ENCODE measurements around the gene TBC1D20.
"Not testable (repeated sequence)": the region's sequence is repeated elsewhere in the genome, so short reads cannot be mapped to it uniquely, and the experiment has no call there.

TBC1D20 gene, protein sequence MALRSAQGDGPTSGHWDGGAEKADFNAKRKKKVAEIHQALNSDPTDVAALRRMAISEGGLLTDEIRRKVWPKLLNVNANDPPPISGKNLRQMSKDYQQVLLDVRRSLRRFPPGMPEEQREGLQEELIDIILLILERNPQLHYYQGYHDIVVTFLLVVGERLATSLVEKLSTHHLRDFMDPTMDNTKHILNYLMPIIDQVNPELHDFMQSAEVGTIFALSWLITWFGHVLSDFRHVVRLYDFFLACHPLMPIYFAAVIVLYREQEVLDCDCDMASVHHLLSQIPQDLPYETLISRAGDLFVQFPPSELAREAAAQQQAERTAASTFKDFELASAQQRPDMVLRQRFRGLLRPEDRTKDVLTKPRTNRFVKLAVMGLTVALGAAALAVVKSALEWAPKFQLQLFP

DNA sequence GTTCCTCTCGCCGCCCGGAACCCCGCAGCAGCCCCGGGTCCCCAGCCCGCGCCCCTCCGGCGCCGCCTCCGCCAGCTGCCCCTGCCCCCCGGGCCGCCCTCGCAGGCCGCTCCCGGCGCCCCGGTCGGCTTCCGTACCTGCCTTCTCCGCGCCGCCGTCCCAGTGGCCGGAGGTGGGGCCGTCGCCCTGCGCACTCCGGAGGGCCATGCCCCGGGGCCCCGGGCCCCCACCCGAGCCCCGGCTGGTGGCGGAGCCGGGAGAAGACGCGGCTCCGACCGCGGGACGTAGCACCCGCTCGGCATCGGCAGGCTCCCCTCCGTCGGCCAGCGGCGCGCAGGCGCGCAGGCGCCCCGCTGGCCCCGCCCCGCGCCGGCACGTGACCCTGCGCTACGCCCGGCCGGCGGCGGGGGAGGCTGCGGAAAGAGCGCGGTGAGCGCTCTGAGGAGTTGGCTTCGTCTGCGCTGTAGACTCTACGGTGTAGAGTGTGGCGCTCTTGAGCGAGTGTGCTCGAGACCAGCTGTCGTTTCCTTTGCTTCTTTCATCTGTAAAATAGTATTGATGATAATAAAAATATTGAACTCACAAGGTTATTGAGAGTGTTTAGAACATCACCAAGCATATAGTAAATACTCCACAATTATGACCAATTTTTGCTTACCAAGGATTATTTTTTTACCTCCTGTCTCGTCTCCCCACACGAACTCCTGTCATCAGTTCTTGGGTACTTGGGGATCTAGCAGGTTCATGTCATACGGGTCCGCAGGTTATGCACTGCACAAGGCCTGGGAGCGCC lies at the start of gene TBC1D20:
TSS of gene TBC1D20 (minus strand) at position 335 of the 793 bp plus-strand sequence. CDS start at position 207, 128 bp downstream.
- DNase-seq (ENCODE audit: low read depth in 2 of 2), result peak; percentile 64 to 76

DNA sequence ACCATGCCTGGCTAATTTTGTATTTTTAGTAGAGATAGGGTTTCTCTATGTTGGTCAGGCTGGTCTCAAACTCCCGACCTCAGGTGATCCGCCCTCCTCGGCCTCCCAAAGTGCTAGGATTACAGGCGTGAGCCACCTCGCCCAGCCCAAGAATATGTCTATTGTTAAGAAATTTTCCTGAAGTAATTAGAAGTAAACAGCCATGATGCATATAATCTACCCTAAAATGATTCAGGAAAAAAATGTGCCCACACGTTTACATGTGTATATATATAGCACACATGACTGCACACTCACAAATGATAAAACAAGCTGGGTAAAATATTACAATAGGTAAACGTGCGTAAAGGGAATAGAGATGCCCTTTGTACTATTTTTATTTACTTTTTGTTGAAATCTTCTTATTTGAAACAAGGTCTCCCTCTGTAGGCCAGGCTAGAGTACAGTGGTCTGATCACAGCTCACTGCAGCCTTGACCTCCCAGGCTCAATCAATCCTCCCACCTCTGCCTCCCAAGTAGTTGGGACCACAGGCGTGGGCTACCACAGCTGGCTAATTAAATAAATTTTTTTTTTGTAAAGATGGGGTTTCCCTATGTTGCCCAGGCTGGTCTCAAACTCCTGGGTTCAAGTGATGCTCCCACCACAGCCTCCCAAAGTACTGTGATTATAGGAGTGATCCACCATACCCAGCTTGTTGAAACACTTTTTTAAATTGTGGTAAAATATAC lies 48.2 kb upstream of the TBC1D20 start:
- DNase-seq (ENCODE audit: low read depth in 2 of 2), result not testable (repeated sequence)

DNA sequence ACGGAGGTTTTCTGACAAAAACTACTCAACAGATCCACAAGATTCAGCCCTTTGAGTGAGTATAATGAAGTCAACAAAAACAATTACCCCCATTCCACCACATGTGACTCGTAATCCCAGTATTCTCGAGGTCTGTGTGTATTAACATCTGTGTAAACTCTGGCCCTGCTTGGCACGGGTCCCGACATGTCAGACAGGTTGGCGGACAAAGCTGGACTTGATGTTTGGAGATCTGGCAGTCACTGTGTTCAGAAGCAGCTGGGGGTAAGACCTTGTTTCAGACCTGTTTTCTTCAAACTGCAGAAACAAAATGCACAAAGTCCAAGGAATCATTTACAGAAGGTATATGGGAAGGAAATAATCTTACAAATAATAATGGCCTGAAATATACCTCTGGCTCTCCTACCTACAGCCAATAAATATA lies 46.0 kb upstream of the TBC1D20 start:
- not testable (repeated sequence) for DNase-seq (ENCODE audit: low read depth in 2 of 2)

DNA sequence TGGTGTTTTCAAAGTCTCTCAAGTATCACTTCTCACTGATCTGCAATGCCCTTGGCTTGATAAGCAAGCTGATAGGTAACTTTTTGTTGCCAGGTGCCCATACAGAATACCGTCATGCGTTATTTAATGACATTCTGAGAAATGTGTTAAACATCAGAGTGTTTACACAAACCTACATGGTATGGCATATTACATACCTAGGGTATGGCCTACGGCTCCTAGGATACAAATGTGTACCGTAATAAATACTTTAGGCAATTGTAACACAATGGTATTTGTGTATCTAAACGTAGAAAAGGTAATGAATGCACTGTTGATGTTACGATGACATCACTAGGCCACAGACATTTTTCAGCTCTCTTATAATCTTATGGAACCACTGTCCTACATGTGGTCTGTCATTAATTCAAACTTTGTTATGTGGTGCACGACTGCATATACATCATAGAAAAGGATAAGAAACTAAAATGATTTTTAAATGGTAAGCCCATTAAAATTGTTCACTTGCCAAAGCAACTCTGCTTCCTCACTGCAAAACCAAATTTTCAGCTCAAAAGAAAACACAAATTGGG lies 45.5 kb upstream of the TBC1D20 start:
- no peak for DNase-seq (ENCODE audit: low read depth in 2 of 2)

DNA sequence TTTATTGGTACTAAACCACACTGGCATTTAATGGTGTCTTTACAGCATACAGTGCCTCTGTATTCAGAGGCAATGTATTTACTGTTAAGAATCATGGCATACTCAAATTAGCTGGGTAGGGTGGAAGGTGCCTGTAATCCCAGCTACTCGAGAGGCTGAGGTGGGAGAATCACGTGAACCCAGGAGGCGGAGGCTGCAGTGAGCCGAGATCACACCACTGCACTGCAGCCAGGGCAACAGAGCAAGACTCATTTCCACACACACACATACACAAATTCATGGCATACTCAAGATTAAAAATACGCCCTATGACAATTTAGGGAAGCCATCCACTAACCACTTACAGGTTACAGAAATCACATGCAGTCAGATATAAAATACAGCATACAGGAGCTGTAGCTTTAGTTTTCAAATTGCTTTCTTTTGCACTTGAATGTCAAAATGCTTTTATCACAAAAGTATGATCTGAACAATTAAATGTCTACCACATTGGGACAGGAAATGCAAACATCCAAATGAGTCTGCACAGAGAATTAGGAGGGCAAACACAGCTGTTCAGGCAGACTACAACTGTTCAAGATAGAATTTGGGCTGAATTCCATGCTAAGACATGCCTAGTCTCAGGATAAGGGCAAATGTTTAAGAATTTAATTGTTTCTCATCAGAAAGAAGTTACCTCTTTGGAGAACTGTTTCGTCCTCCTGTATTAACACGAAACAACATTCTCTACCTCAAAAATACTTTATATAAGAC lies 44.8 kb upstream of the TBC1D20 start:
- no peak for DNase-seq (ENCODE audit: low read depth in 2 of 2)

DNA sequence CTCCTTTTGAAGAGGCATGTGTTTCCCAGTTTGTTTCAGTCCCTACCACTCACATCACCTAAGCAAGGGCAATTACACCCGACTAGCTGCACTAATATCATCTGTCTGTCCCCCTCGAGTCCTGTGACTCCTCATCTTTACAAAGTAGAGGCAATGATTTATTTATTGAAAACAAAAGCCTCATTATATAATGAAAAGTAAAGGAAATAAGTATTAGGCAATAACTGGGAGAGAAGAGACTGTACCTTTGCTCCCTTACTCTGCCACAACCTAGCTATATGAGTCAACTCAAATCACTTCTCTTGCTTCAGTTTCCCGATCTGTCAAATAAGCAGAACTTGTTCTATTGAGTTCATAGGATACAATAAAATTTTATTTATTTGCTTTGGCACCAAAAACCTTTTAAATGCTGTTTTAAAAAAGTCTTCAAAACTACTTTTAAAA lies 42.3 kb upstream of the TBC1D20 start:
- DNase-seq (ENCODE audit: low read depth in 2 of 2), result no peak

DNA sequence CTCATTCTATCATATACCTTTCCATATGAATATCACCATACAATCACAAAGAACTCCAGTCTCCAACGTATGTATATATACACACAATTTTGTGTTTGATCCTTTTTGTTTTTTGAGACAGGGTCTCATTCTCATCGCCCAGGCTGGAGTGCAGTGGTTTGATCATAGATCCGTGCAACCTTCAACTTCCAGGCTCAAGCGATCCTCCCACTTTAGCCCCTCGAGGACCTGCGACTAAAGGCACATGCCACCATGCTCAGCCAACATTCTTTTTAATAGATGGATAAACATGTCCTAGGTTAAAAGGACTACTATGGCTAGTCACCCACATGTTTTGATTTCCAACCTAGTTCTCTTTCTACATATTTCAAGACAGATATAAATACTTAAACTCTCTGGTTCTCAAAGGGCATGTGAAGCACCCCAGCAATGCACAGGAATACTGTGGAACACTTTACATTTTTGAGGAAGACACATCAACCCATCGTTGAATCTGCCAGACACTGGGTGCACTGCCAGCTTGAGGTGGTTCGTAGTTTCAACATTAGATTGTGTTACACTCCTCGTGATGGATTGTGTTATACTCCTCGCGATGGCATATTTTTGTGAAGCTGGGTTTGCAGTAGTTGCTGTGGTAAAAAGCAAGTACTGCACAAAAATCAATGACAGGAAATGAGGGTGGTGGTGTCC lies 40.9 kb upstream of the TBC1D20 start:
- no peak for DNase-seq (ENCODE audit: low read depth in 2 of 2)

DNA sequence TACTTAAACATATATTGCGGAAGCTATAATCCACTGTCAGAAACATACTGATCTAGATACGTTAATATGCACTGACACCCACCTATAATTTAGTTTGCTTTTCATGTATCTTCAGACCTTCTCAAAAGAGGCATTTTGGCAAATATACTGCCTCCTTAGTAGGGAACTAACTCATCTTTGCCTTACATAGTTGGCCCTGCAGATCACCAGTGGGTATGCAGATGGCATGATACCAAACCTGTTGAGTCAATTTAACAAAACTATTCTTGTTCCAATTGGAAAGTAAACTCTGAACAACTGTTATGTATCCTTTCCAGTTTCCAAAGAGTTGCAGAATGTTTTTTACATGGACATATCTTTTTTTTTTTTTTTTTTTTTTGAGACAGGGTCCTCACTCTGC lies 35.6 kb upstream of the TBC1D20 start:
- DNase-seq (ENCODE audit: low read depth in 2 of 2), result no peak

DNA sequence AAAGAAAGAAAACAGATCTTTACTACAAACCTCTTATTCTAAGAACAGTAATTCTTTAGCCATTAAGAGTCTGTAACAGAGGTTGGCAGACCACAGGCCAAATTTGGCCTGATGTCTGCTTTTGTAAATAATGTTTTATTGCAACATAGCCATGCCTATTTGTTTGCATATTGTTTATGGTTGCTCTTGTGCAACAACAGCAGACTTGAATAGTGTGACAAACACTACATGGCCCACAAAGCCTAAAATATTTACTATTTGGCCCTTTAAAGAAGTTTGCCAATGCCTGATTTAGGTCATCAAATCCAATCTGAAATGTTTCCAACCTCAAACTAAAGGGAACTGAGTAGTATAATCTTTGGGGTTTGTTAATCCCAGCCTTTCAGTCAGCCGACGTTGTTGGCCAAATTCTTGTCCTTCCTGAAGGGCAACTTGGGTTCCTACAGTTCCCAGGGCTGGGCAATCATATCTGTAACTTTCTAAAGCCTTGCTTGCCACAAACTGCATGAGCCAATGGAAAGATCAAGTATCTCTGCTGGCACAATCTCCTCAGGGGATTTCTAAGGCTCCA lies 33.9 kb upstream of the TBC1D20 start:
- no peak for DNase-seq (ENCODE audit: low read depth in 2 of 2)

DNA sequence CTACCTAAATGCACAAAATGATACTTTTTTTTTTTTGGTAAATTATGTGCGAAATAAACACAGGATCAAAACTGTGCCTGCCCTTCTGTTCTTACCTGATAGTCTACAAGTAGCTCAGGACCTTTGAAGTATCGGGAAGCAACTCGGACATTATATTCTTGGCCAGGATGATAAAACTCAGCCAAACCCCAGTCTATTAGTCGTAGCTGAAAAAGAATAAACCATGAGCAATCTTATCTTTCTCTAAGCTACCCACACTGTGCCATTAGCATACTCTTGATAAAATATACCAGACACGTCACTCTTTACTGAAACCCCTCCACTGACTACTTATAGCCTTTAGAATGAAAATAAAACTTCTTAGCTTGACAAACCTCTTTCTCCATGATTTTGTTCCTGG lies 29.8 kb upstream of the TBC1D20 start:
- no peak for DNase-seq (ENCODE audit: low read depth in 2 of 2)

DNA sequence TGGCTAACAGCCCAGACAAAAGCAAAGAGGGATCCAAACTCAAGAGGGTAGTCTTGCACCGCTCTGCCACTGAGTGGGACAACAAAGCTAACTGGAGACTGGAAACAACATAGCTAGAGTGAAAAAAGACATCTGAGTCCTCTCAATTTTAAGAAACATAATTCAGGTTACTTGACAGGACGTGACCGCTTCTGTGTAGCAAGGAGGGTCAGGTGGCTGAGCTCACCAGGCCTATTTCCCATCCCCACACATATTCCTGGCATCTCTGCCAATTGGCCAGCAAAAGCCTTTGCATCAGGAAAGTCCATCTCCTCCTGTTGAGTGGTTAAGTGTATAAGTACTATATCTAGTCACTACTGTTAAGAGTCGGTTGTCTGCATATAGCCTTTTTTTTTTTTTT lies 25.3 kb upstream of the TBC1D20 start:
- DNase-seq (ENCODE audit: low read depth in 2 of 2), result no peak

DNA sequence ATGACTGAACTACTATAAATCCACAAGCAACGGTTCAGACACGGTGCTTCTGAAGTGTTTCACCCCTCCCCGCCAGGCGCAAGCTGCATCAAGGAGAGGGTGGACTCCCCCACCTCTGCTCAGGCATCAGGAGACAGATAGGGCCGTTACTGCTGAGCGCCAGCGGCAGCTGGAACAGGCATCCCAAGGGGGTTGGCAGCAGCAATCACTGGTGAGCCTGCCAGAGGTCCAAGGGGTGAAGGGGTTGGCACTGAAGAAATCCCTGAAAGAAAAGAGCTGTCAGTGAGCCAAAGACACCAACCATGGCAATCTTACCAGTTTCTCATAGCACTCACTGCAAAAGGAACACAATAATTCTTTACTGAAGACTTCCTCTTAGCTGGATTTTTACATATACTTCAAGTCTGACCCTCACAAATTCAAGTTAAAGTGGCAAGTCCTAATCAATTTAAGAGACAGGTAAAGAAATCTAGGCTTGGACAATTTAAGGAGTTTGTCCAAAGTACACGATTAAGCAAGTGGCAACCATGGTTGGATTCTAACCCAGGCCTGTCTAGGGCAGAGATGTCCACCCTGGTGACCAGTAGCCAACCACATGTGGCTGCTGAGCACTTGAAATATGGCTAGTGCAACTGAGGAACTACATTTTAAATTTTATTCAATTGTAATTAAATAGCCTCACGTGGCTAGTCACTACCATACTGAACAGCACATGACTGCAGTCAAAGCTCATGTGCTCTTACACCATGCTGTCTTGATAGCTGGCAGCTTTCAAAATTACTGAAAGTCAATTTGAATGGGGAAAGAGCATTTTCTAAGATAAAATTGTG lies 21.7 kb upstream of the TBC1D20 start:
- DNase-seq (ENCODE audit: low read depth in 2 of 2), result no peak

DNA sequence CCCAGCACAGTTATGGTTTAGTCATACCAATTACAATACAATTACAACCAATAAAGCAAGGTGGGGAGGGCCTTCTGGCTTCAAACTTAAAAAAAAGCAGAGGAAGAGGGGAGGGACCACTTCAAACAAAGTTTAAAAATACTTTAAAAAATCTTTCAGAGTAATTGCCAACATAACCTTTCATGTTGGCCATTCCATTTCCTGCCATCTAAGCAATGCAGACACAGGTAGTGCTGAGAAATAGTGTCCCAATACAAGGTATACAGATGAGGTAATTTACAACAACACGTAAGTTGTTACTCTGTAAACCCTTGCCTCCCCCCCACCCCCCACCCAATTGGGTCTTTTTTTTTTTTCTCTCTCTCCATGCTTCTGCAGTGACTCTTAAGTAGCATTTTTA lies 18.8 kb upstream of the TBC1D20 start:
- no peak for DNase-seq (ENCODE audit: low read depth in 2 of 2)

DNA sequence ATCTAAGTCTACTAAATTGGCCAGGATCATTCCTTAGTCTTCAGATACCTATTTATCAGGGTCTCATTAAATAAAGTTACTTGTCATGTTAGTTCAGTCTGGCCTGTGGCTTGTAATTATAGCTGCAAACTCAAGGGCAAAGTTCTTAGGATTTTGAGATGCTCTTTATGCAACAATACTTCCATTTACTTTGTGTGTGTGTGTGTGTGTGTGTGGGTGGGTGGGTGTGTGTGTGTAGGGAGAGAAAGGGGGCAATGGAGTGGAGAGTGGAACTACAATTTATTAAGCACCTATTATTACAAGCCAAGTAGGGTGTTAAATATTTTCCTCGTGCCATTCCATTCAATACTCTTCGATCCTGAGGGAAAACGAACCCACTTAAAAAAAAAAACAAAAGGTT lies 17.7 kb upstream of the TBC1D20 start:
- no peak for DNase-seq (ENCODE audit: low read depth in 2 of 2)

DNA sequence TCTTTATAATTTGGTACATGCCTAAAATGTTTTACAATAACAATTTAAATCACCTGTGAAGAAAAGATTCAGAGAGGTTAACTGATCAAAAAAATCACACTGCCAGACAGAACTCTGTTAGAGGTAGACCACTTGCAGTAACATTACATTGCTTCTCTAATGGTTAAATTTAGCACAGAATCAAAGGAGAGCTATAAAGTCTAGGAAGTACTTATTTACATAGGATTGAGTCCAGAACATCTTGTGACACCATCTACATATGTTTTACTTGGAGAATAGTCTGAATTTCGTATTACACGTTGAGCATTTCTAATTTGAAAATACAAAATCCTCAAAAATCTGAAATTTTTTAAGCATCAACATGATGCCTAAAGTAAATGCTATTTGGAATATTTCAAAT lies 17.2 kb upstream of the TBC1D20 start:
- DNase-seq (ENCODE audit: low read depth in 2 of 2), result no peak

DNA sequence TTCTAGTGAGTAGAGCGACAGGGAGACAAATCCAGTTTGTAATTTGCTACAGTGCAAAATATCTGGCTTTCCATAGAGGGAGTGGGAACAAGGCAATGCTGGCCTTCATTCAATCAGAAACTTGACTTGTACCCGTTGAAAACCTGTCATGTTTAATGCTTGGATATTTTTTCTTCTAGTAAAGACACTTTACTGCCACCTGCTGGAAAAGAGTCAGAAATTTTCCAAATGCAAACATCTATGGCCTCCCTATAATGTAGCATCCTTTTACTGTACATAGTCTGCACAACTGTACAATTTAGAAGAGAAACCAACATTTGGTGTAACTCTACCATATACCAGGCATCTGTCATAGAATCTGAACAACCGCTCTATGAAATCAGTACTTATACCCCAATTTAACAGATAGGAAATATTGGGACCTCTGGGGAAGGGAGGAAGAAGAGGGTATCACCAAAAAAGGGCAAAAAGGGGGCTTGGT lies 16.7 kb upstream of the TBC1D20 start:
- no peak for DNase-seq (ENCODE audit: low read depth in 2 of 2)

DNA sequence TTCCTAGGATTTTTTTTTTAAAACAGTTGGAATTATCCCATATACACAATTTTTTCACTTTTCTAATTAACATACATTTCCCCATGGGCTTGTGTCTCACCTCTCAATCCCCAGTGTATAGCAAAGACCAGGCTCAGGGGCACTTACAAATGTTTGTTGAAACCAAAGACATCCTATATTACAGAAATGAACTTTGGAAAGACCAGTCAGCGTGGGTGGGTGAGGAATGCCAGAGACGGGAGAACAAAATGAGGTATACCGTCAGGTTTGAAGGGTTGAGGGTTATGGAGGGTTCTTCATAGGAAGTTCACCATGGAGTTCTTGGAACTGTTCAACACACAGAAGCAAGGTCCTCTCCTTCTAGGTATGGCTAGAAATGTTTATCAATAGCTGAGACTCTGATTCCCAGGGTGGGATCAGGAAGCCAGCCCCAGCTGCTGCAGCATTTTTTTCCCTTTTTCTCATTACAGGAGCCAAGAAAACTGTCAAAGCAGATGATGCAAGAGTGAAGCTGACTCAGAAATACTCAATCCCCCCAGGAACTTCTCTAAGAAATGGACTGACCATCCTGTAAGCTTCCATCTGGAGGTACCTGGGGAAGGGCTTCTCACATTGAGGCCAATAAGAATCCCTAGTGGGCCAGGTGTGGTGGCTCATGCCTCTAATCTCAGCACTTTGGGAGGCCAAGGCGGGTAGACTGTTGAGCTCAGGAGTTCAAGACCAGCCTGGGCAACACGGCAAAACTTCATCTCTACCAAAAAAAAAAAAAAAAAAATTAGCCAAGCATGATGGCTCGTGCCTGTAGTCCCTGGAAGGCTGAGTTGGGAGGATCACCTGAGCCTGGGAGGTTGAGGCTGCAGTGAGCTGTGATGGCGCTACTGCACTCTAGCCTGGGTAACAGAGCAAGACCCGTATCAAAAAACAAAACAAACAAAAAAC lies 15.9 kb upstream of the TBC1D20 start:
- DNase-seq (ENCODE audit: low read depth in 2 of 2), result no peak

Data from activated CD8-positive, alpha-beta memory T cell treated with anti-CD3 and anti-CD28 coated beads for 4 hours (primary cell).